ENCODE measurements around the gene XXYLT1. TPM values are rescaled to one million over a fixed set of nuclear protein-coding genes. Genes with fewer than 3 reads are reported as not detected.

Gene XXYLT1
- total RNA-seq, 1 experiment from 2014 or later, result 25.5 TPM

DNA sequence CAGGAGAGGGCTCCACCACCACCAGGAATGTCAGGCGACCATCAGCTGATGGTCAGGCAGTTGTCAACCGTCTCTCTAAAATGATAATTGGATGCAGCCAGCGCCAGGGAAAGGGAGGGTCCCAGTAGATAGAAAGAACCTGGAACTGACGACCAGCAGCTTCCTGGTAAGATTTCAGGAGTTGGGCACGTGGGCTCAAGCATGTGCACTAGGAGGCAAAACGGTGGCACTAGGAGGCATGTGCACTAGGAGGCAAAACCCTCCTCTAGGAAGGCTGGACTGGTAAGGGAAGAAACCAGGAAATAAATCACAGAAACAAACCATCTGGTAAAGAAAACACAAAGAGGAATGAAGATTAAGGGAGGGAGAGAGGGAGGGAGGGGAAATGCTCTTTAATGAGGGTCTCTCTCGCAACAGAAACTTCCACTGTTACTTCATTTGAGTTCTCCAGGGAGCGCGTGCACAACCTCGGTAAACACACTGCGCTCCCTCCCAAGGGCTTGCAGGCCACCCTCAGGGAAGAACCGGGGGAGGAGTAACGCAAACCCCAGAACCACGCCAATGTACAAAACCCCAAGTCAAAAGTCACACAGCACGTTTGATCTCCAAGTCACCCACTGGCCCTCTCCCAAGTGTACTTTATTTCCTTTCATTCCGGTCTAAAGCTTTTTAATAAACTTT is 116.7 kb downstream of the XXYLT1 start:
- BruUV-seq (replicated peaks), result TSS peak; percentile 12
- intact Hi-C loops (cut with micrococcal nuclease), result loop anchor here (2.0 to 10.0 kb wide), 2 partner anchors 45 to 101 kb away; no protein-coding TSS in a partner anchor
- Histone ChIP-seq H3K9ac (ENCODE audit: low read length) (no peak overlapping the region), H3K9me3 (ENCODE audit: low read length) (no peaks in the 10 kb centered on the region), H3K36me3 (ENCODE audit: low read depth, low read length) (no peaks in the 10 kb centered on the region), H3K4me3 (ENCODE audit: low read length) (no peak overlapping the region), H3K4me2 (ENCODE audit: low read length) (peak overlapping the region; percentile 61; the same call in 1 of the 2 replicates), H3K79me2 (ENCODE audit: low read length) (no peaks in the 10 kb centered on the region), H3K27me3 (ENCODE audit: low read length) (no peaks in the 10 kb centered on the region), H3F3A (ENCODE audit: low read length, unreplicated experiment) (no peaks in the 10 kb centered on the region), H4K20me1 (ENCODE audit: low read length) (no peaks in the 10 kb centered on the region), H3K4me1 (ENCODE audit: insufficient read depth, low read length) (peaks cover 52% of the 10 kb centered on the region), H3K27ac (ENCODE audit: low read length) (peak overlapping the region; percentile 78), H3K9me2 (replicated peaks; ENCODE audit: low read length) (no peaks in the 10 kb centered on the region), H2AFZ (ENCODE audit: low read length) (no peak overlapping the region)
- DNase-seq (no peak), ATAC-seq (no peak)
- ChIA-PET POLR2A (ENCODE audit: unreplicated experiment) (no interaction called here), CTCF (no interaction called here)
- TF ChIP-seq EZH2phosphoT487 (IDR thresholded peaks at IDR 0.05; ENCODE audit: borderline replicate concordance, low read length) (no peak), EZH2 (IDR thresholded peaks at IDR 0.05; ENCODE audit: low read length, unreplicated experiment) (no peak), CTCF (conservative IDR thresholded peaks at IDR 0.05; ENCODE audit: low read depth, low read length) (no peak)

GRCh38 chr3:195153653-195154052 is 117.3 kb downstream of the XXYLT1 start:
- peaks cover 52% of the 10 kb centered on the region for H3K4me1 ChIP-seq (ENCODE audit: insufficient read depth, low read length)
- no peaks in the 10 kb centered on the region for H3K27me3 ChIP-seq (ENCODE audit: low read length)
- no peaks in the 10 kb centered on the region for H3K79me2 ChIP-seq (ENCODE audit: low read length)
- H3K4me3 ChIP-seq (ENCODE audit: low read length), result no peak overlapping the region
- H3K36me3 ChIP-seq (ENCODE audit: low read depth, low read length), result no peaks in the 10 kb centered on the region
- H3F3A ChIP-seq (ENCODE audit: low read length, unreplicated experiment), result no peaks in the 10 kb centered on the region
- POLR2A ChIA-PET (ENCODE audit: unreplicated experiment), result no interaction called here
- H4K20me1 ChIP-seq (ENCODE audit: low read length), result no peaks in the 10 kb centered on the region
- BruUV-seq (replicated peaks), result no TSS peak
- DNase-seq (no peak), ATAC-seq (no peak)
- no peaks in the 10 kb centered on the region for H3K9me3 ChIP-seq (ENCODE audit: low read length)
- intact Hi-C loops (cut with micrococcal nuclease), result loop anchor here (2.0 to 10.0 kb wide), 2 partner anchors 45 to 101 kb away; no protein-coding TSS in a partner anchor
- H2AFZ ChIP-seq (ENCODE audit: low read length), result no peak overlapping the region
- TF ChIP-seq CTCF (conservative IDR thresholded peaks at IDR 0.05; ENCODE audit: low read depth, low read length) (no peak), EZH2 (IDR thresholded peaks at IDR 0.05; ENCODE audit: low read length, unreplicated experiment) (no peak), EZH2phosphoT487 (IDR thresholded peaks at IDR 0.05; ENCODE audit: borderline replicate concordance, low read length) (no peak)
- H3K4me2 ChIP-seq (ENCODE audit: low read length), result no peak overlapping the region
- no peak overlapping the region for H3K27ac ChIP-seq (ENCODE audit: low read length)
- CTCF ChIA-PET, result no interaction called here
- no peak overlapping the region for H3K9ac ChIP-seq (ENCODE audit: low read length)
- no peaks in the 10 kb centered on the region for H3K9me2 ChIP-seq (replicated peaks; ENCODE audit: low read length)

DNA sequence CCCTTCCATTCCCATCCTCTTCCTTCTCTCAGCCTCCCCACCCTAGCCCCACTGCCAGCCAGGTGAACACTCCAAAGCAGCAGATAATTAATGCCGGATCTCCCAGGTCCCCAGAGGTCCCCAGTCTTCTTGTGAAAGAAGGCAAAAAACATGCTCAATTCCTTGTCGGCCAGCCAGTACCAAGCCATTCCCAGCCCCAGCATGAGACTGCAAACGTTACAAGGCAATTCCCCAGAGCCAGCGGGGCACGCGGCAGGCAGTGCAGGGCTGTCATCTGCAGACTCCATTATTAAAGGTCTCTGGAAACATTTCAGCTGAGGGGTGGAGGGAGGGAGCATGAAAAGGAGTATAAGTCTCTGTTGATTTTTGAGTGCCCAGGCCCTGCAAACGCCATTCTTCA is 117.8 kb downstream of the XXYLT1 start:
- POLR2A ChIA-PET (ENCODE audit: unreplicated experiment), result no interaction called here
- Histone ChIP-seq H4K20me1 (ENCODE audit: low read length) (no peaks in the 10 kb centered on the region), H3K4me3 (ENCODE audit: low read length) (no peak overlapping the region), H3K9me3 (ENCODE audit: low read length) (no peaks in the 10 kb centered on the region), H3K4me1 (ENCODE audit: insufficient read depth, low read length) (peaks cover 52% of the 10 kb centered on the region), H3K9me2 (replicated peaks; ENCODE audit: low read length) (no peaks in the 10 kb centered on the region), H2AFZ (ENCODE audit: low read length) (no peak overlapping the region), H3K4me2 (ENCODE audit: low read length) (no peak overlapping the region), H3K27ac (ENCODE audit: low read length) (no peak overlapping the region), H3F3A (ENCODE audit: low read length, unreplicated experiment) (no peaks in the 10 kb centered on the region), H3K36me3 (ENCODE audit: low read depth, low read length) (no peaks in the 10 kb centered on the region), H3K79me2 (ENCODE audit: low read length) (no peaks in the 10 kb centered on the region), H3K27me3 (ENCODE audit: low read length) (no peaks in the 10 kb centered on the region), H3K9ac (ENCODE audit: low read length) (no peak overlapping the region)
- ATAC-seq, result no peak
- no peak for DNase-seq
- no TSS peak for BruUV-seq (replicated peaks)
- CTCF ChIA-PET, result no interaction called here
- intact Hi-C loops (cut with micrococcal nuclease), result loop anchor here (10.0 kb wide), 1 partner anchor 102 kb away; no protein-coding TSS in a partner anchor
- no peak for TF ChIP-seq EZH2phosphoT487 (IDR thresholded peaks at IDR 0.05; ENCODE audit: borderline replicate concordance, low read length)
- TF ChIP-seq EZH2 (IDR thresholded peaks at IDR 0.05; ENCODE audit: low read length, unreplicated experiment), result no peak
- no peak for TF ChIP-seq CTCF (conservative IDR thresholded peaks at IDR 0.05; ENCODE audit: low read depth, low read length)
